ENCODE data around the gene NOSTRIN.
"Not testable (repeated sequence)": the region's sequence is repeated elsewhere in the genome, so short reads cannot be mapped to it uniquely, and the experiment has no call there.

Gene NOSTRIN

GRCh38 chr2:168874368-168875054 lies 72.1 kb downstream of the NOSTRIN start:
- TF ChIP-seq EZH2phosphoT487 (IDR thresholded peaks at IDR 0.05; ENCODE audit: low read length), result no peak
- TF ChIP-seq EZH2 (optimal IDR thresholded peaks at IDR 0.05; ENCODE audit: low read depth, low read length), result no peak
- TF ChIP-seq, protein P1, sequence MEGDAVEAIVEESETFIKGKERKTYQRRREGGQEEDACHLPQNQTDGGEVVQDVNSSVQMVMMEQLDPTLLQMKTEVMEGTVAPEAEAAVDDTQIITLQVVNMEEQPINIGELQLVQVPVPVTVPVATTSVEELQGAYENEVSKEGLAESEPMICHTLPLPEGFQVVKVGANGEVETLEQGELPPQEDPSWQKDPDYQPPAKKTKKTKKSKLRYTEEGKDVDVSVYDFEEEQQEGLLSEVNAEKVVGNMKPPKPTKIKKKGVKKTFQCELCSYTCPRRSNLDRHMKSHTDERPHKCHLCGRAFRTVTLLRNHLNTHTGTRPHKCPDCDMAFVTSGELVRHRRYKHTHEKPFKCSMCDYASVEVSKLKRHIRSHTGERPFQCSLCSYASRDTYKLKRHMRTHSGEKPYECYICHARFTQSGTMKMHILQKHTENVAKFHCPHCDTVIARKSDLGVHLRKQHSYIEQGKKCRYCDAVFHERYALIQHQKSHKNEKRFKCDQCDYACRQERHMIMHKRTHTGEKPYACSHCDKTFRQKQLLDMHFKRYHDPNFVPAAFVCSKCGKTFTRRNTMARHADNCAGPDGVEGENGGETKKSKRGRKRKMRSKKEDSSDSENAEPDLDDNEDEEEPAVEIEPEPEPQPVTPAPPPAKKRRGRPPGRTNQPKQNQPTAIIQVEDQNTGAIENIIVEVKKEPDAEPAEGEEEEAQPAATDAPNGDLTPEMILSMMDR (IDR thresholded peaks at IDR 0.05; ENCODE audit: low read length), result no peak
- Histone ChIP-seq H3K9me3 (replicated peaks; ENCODE audit: insufficient read depth, low read length) (no peaks in the 10 kb centered on the region), H3K36me3 (replicated peaks; ENCODE audit: insufficient read depth, low read length) (peaks cover 13% of the 10 kb centered on the region; the same call in 1 of the 2 replicates), H3K79me2 (ENCODE audit: low read length) (peaks cover 25% of the 10 kb centered on the region), H3K9ac (ENCODE audit: low read length) (no peak overlapping the region), H2AFZ (ENCODE audit: low read length) (no peak overlapping the region), H4K20me1 (ENCODE audit: insufficient read depth, low read length) (no peaks in the 10 kb centered on the region), H3K4me3 (ENCODE audit: low read length) (no peak overlapping the region), H3K4me1 (ENCODE audit: low read length) (no peaks in the 10 kb centered on the region), H3K9me2 (replicated peaks; ENCODE audit: insufficient read depth, low read length) (no peaks in the 10 kb centered on the region), H3K4me2 (ENCODE audit: low read depth, low read length) (no peak overlapping the region), H3K27me3 (replicated peaks; ENCODE audit: insufficient read depth, low read length) (no peaks in the 10 kb centered on the region), H3F3A (ENCODE audit: insufficient read depth, low read length) (no peaks in the 10 kb centered on the region), H3K27ac (ENCODE audit: low read length) (no peak overlapping the region)
- no peak for DNase-seq

GRCh38 chr2:168882163-168882562 lies 79.7 kb downstream of the NOSTRIN start:
- H4K20me1 ChIP-seq (ENCODE audit: insufficient read depth, low read length); H3K9ac ChIP-seq (ENCODE audit: low read length); H3K9me3 ChIP-seq (replicated peaks; ENCODE audit: insufficient read depth, low read length); DNase-seq; H3K4me3 ChIP-seq (ENCODE audit: low read length); H3K27me3 ChIP-seq (replicated peaks; ENCODE audit: insufficient read depth, low read length); H3K4me2 ChIP-seq (ENCODE audit: low read depth, low read length); H3K9me2 ChIP-seq (replicated peaks; ENCODE audit: insufficient read depth, low read length); H3K4me1 ChIP-seq (ENCODE audit: low read length); H3K36me3 ChIP-seq (replicated peaks; ENCODE audit: insufficient read depth, low read length); H2AFZ ChIP-seq (ENCODE audit: low read length); H3F3A ChIP-seq (ENCODE audit: insufficient read depth, low read length); H3K27ac ChIP-seq (ENCODE audit: low read length): not testable (repeated sequence)
- H3K79me2 ChIP-seq (ENCODE audit: low read length), result peaks cover 19% of the 10 kb centered on the region

DNA sequence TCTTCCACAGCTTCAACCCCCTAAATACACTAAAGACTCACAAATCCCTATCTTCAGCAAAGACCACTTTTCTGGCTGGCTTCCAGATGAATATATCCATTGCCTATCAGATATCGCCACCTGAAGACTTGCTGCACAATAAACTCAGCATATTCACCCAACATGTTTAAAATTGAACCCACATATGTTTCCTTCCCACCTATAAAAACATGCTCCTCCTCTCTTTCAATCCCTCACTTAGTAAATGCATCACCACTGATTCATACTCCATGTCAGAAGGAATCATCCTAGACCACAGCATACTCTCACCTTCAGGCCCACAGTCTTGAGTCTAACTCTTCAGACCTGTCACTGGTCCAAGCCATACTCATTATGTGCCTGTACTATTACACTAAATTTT lies 82.5 kb downstream of the NOSTRIN start:
- Histone ChIP-seq H3K9me3 (replicated peaks; ENCODE audit: insufficient read depth, low read length) (no peaks in the 10 kb centered on the region), H3K27ac (ENCODE audit: low read length) (no peak overlapping the region), H2AFZ (ENCODE audit: low read length) (no peak overlapping the region), H3K36me3 (replicated peaks; ENCODE audit: insufficient read depth, low read length) (no peaks in the 10 kb centered on the region; the same call in 1 of the 2 replicates), H3K9ac (ENCODE audit: low read length) (no peak overlapping the region), H3F3A (ENCODE audit: insufficient read depth, low read length) (no peaks in the 10 kb centered on the region), H3K79me2 (ENCODE audit: low read length) (peaks cover 18% of the 10 kb centered on the region), H3K4me1 (ENCODE audit: low read length) (no peaks in the 10 kb centered on the region), H4K20me1 (ENCODE audit: insufficient read depth, low read length) (no peaks in the 10 kb centered on the region), H3K9me2 (replicated peaks; ENCODE audit: insufficient read depth, low read length) (no peaks in the 10 kb centered on the region), H3K27me3 (replicated peaks; ENCODE audit: insufficient read depth, low read length) (no peaks in the 10 kb centered on the region), H3K4me3 (ENCODE audit: low read length) (no peak overlapping the region), H3K4me2 (ENCODE audit: low read depth, low read length) (no peak overlapping the region)
- no peak for DNase-seq
- no peak for TF ChIP-seq EZH2phosphoT487 (IDR thresholded peaks at IDR 0.05; ENCODE audit: low read length)
- TF ChIP-seq EZH2 (optimal IDR thresholded peaks at IDR 0.05; ENCODE audit: low read depth, low read length), result no peak
- TF ChIP-seq, protein P1 (IDR thresholded peaks at IDR 0.05; ENCODE audit: low read length), result no peak

DNA sequence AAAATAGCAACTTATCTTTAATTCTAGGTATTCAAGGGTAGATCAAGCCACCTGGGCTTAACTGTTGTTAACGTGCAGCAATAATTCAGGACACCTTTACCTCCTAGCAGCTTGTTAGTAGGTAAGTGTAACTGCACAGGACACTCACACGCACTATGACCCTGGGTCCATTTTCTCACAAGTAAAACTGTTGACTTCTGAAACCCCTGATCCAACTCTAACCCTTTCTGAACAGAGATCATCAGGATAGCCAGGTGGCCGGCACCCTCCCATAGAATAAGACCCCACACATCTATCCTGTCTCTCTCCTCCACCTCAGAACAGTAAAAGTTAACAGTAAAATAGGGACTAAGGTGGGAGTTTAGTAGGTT lies 87.2 kb downstream of the NOSTRIN start:
- Histone ChIP-seq H3K27me3 (replicated peaks; ENCODE audit: insufficient read depth, low read length) (no peaks in the 10 kb centered on the region), H3K4me2 (ENCODE audit: low read depth, low read length) (peak overlapping the region; percentile 89), H2AFZ (ENCODE audit: low read length) (peak overlapping the region; percentile 85), H3K9me2 (replicated peaks; ENCODE audit: insufficient read depth, low read length) (no peaks in the 10 kb centered on the region), H3K36me3 (replicated peaks; ENCODE audit: insufficient read depth, low read length) (no peaks in the 10 kb centered on the region), H4K20me1 (ENCODE audit: insufficient read depth, low read length) (no peaks in the 10 kb centered on the region), H3K4me1 (ENCODE audit: low read length) (peaks cover 5% of the 10 kb centered on the region; the same call in 1 of the 2 replicates), H3F3A (ENCODE audit: insufficient read depth, low read length) (no peaks in the 10 kb centered on the region), H3K79me2 (ENCODE audit: low read length) (peaks cover 20% of the 10 kb centered on the region), H3K9me3 (replicated peaks; ENCODE audit: insufficient read depth, low read length) (no peaks in the 10 kb centered on the region), H3K9ac (ENCODE audit: low read length) (peak overlapping the region; percentile 76), H3K4me3 (ENCODE audit: low read length) (peak overlapping the region; percentile 74), H3K27ac (ENCODE audit: low read length) (peak overlapping the region; percentile 2; the same call in 1 of the 2 replicates)
- TF ChIP-seq EZH2phosphoT487 (IDR thresholded peaks at IDR 0.05; ENCODE audit: low read length), result no peak
- TF ChIP-seq EZH2 (optimal IDR thresholded peaks at IDR 0.05; ENCODE audit: low read depth, low read length), result no peak
- TF ChIP-seq, protein P1 (IDR thresholded peaks at IDR 0.05; ENCODE audit: low read length), result no peak
- DNase-seq, result peak; percentile 8

Data from MM.1S (cell line).